CD4-positive, alpha-beta T cell (primary cell): Measurements from ENCODE around the gene FBN3. TPM values are rescaled to one million over a fixed set of nuclear protein-coding genes. Genes with fewer than 3 reads are reported as not detected.

Experiments
- ATAC-seq: fragments of 200-7000 bp; cut with Tn5 transposase; one replicate; pipeline ENCODE4 v1.10.0; 2022; ENCODE audit warnings: mild to moderate bottlenecking; ENCODE audit not compliant: poor library complexity
- CTCF ChIA-PET: fragments of 350-600 bp; sonication (Branson Sonifier 250); formaldehyde crosslinking; loops from one replicate; lab custom pipeline; 2021; ENCODE audit warnings: antibody characterized with exemption, inconsistent platforms; lab: Charles Lee
- POLR2A ChIA-PET: fragments of 350-600 bp; sonication (Branson Sonifier 250); formaldehyde crosslinking; loops from one replicate; lab custom pipeline; 2021; ENCODE audit warnings: antibody characterized with exemption, inconsistent platforms; lab: Charles Lee
- DNase-seq, 14 experiments: peaks; one replicate each; pipeline ENCODE4 v3.0.0-alpha.2; 2013 to 2020; ENCODE audit warnings: mixed read lengths in 2 of 14
- H3K27ac ChIP-seq, 2 donors: one replicate each; pipeline versions ENCODE4 v1.5.1 to v1.7.0; 2013; ENCODE audit warnings: low read length in 2 of 2, low read depth in 1 of 2, mild to moderate bottlenecking in 1 of 2
- H3K27me3 ChIP-seq, 2 experiments: 1 replicate in 1 of 2; 2 replicates in 1 of 2; pipeline versions ENCODE4 v1.6.1 to v1.7.0; 2013; ENCODE audit warnings: low read length in 2 of 2, control low read depth in 1 of 2, mild to moderate bottlenecking in 1 of 2, moderate library complexity in 1 of 2; ENCODE audit not compliant: insufficient read depth in 2 of 2, control insufficient read depth in 1 of 2
- H3K36me3 ChIP-seq: one replicate; pipeline ENCODE4 v1.6.1; 2013; ENCODE audit warnings: low read length, control low read depth; ENCODE audit not compliant: insufficient read depth
- H3K4me1 ChIP-seq: one replicate; pipeline ENCODE4 v1.6.1; 2013; ENCODE audit warnings: low read length, control low read depth; ENCODE audit not compliant: insufficient read depth
- H3K4me3 ChIP-seq: one replicate; pipeline ENCODE4 v1.5.1; 2013; ENCODE audit warnings: mild to moderate bottlenecking, low read length, moderate library complexity
- H3K9me3 ChIP-seq, 2 experiments: 1 replicate in 1 of 2; 2 replicates in 1 of 2; pipeline versions ENCODE4 v1.6.1 to v1.7.0; 2013; ENCODE audit warnings: low read length in 2 of 2, mild to moderate bottlenecking in 2 of 2, control low read depth in 1 of 2, moderate library complexity in 1 of 2; ENCODE audit not compliant: control insufficient read depth in 1 of 2, insufficient read depth in 1 of 2
- H3K27ac Mint-ChIP-seq: one replicate; pipeline ENCODE4 v1.8.0; 2020; ENCODE audit warnings: mixed read lengths
- H3K27me3 Mint-ChIP-seq: one replicate; pipeline ENCODE4 v1.8.0; 2021; ENCODE audit warnings: mixed read lengths
- H3K36me3 Mint-ChIP-seq: one replicate; pipeline ENCODE4 v1.8.0; 2021; ENCODE audit warnings: low read depth, mixed read lengths
- H3K4me1 Mint-ChIP-seq: one replicate; pipeline ENCODE4 v1.8.0; 2021; ENCODE audit warnings: low read depth, mixed read lengths
- H3K4me3 Mint-ChIP-seq: one replicate; pipeline ENCODE4 v1.8.0; 2020; ENCODE audit warnings: mild to moderate bottlenecking, mixed read lengths
- H3K9me3 Mint-ChIP-seq: one replicate; pipeline ENCODE4 v1.8.0; 2020; ENCODE audit warnings: mixed read lengths
- intact Hi-C, 2 experiments: fragments of 100-400 bp; cut with DNase I in 1 of 2; cut with micrococcal nuclease in 1 of 2; formaldehyde crosslinking; loops; one replicate each; pipeline versions ENCODE4 v1.15.1 to v1.9.0; 2023 to 2025; cut with DNase I, micrococcal nuclease
- total RNA-seq, 174 experiments: library from RNA in 2 of 174; stranded (reverse) in 2 of 174; gene quantifications; one replicate each; pipeline ENCODE4 v1.2.3 and lab custom pipeline; 2021 to 2026
- TF ChIP-seq, protein P1 (sequence below): fragments of 200-600 bp; IDR thresholded peaks from one replicate; pipeline ENCODE4 v1.8.0; 2022; ENCODE audit warnings: antibody characterized with exemption, mild to moderate bottlenecking

FBN3 gene
- total RNA-seq, 2 experiments from 2014 or later, result not detected

DNA sequence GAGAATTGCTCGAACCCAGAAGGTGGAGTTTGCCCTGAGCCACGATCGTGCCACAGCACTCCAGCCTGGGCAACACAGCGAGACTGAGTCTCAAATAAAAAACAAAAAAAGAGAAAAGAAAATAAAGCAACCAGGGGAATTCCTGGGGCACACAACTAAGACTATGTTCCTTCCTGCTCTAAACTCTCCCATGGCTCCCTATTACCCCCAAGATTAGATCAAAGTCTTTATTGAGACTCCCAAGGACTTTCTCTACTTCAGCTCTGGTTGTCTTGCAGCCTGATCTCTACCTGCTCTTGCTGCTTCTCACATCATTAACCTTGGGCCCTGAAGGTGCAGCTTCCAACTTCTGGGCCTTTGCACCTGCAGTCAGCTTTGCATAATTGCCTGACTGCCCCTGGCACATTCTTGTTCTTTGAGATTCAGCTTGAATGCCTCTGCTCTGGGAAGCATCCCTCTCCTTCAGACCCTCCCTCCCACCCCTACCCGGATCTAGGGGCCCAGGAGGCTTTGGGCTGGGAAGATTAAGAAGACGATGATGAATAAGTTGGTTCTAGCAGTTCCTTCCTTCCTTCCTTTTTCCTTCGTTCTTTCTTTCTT, 42.9 kb upstream of the FBN3 start:
- H3K36me3 Mint-ChIP-seq, result no peaks in the 10 kb centered on the region
- H3K27me3 Mint-ChIP-seq, result no peaks in the 10 kb centered on the region
- Histone ChIP-seq H3K27ac (no peak overlapping the region), H3K27me3 (no peaks in the 10 kb centered on the region), H3K36me3 (no peaks in the 10 kb centered on the region), H3K9me3 (no peaks in the 10 kb centered on the region), H3K4me1 (peaks cover 47% of the 10 kb centered on the region), H3K4me3 (no peak overlapping the region)
- peaks cover 50% of the 10 kb centered on the region for H3K4me1 Mint-ChIP-seq
- ATAC-seq (no peak), DNase-seq (peak in 1 of 14 experiments; percentile 18)
- H3K9me3 Mint-ChIP-seq, result no peaks in the 10 kb centered on the region
- H3K4me3 Mint-ChIP-seq, result no peak overlapping the region
- intact Hi-C loops, result no loop called here
- ChIA-PET CTCF (no interaction called here), POLR2A (interaction anchor here (0.6 kb wide), 1 partner anchor 639 kb away, joined by 3 read pairs; no protein-coding TSS in a partner anchor)
- H3K27ac Mint-ChIP-seq, result peak overlapping the region; percentile 87
- TF ChIP-seq, protein P1, sequence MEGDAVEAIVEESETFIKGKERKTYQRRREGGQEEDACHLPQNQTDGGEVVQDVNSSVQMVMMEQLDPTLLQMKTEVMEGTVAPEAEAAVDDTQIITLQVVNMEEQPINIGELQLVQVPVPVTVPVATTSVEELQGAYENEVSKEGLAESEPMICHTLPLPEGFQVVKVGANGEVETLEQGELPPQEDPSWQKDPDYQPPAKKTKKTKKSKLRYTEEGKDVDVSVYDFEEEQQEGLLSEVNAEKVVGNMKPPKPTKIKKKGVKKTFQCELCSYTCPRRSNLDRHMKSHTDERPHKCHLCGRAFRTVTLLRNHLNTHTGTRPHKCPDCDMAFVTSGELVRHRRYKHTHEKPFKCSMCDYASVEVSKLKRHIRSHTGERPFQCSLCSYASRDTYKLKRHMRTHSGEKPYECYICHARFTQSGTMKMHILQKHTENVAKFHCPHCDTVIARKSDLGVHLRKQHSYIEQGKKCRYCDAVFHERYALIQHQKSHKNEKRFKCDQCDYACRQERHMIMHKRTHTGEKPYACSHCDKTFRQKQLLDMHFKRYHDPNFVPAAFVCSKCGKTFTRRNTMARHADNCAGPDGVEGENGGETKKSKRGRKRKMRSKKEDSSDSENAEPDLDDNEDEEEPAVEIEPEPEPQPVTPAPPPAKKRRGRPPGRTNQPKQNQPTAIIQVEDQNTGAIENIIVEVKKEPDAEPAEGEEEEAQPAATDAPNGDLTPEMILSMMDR, result no peak

GRCh38 chr19:8185343-8186068, 36.1 kb upstream of the FBN3 start:
- DNase-seq, result no peak
- intact Hi-C loops, result no loop called here
- TF ChIP-seq, protein P1, result no peak
- Mint-ChIP-seq H3K27ac (no peak overlapping the region), H3K36me3 (no peaks in the 10 kb centered on the region), H3K27me3 (no peaks in the 10 kb centered on the region), H3K9me3 (no peaks in the 10 kb centered on the region), H3K4me1 (peaks cover 7% of the 10 kb centered on the region), H3K4me3 (no peak overlapping the region)
- Histone ChIP-seq H3K4me1 (peaks cover 19% of the 10 kb centered on the region), H3K4me3 (no peak overlapping the region), H3K27ac (no peak overlapping the region), H3K36me3 (no peaks in the 10 kb centered on the region), H3K27me3 (no peaks in the 10 kb centered on the region), H3K9me3 (no peaks in the 10 kb centered on the region)
- ChIA-PET CTCF (no interaction called here), POLR2A (interaction anchor here (0.7 kb wide), 1 partner anchor 664 kb away, joined by 4 read pairs; no protein-coding TSS in a partner anchor)
- ATAC-seq, result no peak

DNA sequence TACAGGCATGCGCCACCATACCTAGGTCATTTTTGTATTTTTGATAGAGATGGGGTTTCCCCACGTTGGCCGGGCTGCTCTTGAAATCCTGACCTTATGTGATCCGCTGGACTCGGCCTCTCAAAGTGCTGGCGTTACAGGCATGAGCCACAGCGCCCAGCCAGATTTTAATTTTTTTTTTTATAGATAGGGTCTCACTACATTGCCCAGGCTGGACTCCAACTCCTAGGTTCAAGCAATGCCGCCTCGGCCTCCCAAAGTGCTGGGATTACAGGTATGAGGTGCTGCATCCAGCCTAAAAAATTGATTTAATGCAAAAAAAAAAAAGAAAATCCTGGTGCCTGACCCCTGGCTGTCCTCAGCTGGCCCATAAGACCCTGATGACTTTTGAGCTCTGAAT, 34.9 kb upstream of the FBN3 start:
- no peak overlapping the region for H3K4me3 ChIP-seq
- DNase-seq (no peak), ATAC-seq (no peak)
- Mint-ChIP-seq H3K36me3 (no peaks in the 10 kb centered on the region), H3K9me3 (no peaks in the 10 kb centered on the region), H3K27me3 (no peaks in the 10 kb centered on the region), H3K4me1 (peaks cover 7% of the 10 kb centered on the region), H3K4me3 (no peak overlapping the region), H3K27ac (no peak overlapping the region)
- H3K9me3 ChIP-seq, result no peaks in the 10 kb centered on the region
- no peaks in the 10 kb centered on the region for H3K27me3 ChIP-seq
- TF ChIP-seq, protein P1, result no peak
- intact Hi-C loops, result no loop called here
- no peaks in the 10 kb centered on the region for H3K36me3 ChIP-seq
- CTCF ChIA-PET, result no interaction called here
- no peak overlapping the region for H3K27ac ChIP-seq
- H3K4me1 ChIP-seq, result peaks cover 26% of the 10 kb centered on the region
- POLR2A ChIA-PET, result interaction anchor here (0.6 to 1.0 kb wide), 2 partner anchors 11 to 321 kb away, joined by 3 read pairs; no protein-coding TSS in a partner anchor
